ENCODE measurements around the gene AP5Z1.

AP5Z1 gene

DNA sequence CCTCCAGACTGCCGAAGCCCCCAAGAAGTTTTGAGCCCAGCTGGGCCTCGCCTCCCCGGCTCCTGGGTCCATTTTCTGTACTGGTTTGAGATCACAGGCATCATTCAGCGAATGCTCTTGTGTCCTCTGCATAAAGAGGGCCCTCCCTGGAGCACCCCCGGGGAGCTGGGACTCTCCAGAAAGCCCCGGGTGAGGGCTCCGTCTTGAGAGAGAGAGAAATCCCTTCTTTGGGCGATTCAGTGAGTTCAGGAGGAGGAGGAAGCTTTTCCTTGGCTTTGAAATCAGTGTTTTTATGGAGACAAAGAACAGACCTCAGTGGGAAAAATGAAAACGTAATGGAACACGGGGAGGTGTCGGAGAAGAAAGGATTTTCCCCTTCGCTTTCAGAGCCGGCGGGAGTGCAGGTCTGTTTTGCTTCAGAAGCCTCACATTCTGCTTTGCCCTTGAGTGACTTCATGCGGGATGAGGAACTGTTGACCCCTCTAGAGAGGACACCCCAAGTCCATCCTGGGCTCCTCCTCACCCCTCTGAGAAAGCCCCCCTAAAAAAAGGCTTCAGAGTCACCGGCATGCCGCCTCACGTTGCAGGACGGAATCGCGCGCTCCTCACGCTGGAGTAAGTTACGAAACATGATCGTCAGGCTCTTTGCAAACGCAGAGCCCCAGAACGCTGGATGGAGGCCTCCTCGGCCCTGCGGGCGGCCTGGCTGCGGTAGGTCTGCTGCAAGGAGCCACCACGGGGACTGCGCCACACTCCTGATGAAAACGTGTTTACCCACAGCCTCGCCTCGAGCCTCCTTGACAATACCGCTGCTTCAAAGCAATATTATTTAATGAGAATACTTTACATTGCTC, 8.5 kb upstream of the AP5Z1 start:
- no peak for DNase-seq

DNA sequence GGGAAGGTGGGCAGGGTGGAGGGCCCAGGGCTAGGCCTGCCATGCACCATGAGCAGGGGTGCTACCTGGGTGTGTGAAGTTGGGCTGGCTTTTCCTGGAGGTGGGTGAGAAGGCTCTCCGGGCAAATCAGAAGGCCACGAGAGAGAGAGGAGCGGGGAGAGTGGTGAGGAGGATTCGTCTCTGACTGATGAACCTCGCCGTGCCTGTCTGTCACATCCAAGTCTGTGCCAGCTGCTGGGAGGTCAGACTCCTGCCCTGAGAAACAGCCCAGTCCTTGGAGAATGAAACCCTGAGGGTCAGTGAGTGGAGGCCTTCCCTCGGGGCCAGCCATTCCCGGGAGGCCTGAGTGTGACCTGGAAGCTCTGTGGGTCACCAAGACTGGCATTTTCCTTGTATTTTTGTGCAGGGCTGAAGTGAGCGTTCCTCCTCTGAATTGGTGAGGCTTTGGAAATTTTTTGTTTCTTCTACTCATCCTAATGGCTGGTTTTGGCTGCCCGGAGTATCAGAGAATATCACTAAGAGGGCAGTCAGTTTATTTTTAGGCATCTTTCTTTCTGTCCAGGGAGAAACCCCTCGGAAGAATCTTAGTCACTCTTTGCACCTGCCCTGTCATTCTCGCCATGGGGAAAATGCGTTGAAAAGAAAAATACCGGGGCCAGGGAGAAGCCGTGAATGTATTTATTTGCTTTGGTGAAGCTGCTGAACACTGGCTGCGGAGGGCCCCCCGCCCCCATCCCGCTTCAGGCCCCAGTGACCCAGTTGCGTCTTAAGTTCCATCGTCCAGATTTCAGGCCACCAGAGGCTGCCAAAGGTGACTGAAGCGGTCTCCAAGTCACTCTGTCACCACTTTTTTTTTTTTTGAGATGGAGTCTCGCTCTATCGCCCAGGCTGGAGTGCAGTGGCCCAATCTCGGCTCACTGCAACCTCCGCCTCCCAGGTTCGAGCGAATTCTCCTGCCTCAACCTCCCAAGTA, 6.5 kb upstream of the AP5Z1 start:
- no peak for DNase-seq

DNA sequence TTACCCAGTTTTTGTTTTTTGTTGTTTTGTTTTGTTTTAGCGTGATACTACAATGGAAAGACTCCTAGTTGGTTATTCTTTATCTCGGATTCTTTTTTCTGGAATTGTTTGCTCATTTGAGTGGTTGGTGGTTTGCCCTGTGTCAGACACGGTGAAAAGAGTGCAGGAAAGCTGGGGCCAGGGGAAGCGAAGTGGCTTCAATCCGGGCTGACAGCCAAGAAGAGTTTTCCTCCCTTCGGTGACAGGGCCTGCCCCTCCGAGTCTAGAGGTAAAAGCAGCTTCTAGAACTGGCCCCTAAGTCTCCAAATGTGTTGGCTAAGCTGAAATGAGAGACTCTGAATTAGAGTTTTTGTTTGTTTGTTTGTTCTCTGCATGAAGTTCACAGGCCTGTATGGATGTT, 5.7 kb upstream of the AP5Z1 start:
- DNase-seq = no peak

DNA sequence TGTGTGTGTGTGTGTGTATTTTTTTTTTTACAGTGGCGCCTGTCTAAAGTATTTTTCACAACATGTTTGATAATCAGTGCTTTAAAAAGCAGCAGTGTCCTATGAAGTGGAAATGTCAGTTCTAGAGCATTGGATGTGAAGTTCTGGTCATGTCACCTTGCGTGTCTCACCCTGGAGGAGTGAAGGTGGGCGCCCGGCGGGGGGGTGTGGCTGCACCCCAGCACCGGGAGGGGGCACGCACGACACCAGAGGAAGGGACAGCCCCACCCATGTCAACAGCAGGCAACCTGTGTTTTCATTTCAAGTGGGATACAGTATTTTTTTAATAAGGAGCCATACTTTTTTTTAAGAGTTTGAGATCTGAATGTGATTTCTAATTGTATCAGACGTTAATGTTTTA, 4.5 kb upstream of the AP5Z1 start:
- no peak for DNase-seq

DNA sequence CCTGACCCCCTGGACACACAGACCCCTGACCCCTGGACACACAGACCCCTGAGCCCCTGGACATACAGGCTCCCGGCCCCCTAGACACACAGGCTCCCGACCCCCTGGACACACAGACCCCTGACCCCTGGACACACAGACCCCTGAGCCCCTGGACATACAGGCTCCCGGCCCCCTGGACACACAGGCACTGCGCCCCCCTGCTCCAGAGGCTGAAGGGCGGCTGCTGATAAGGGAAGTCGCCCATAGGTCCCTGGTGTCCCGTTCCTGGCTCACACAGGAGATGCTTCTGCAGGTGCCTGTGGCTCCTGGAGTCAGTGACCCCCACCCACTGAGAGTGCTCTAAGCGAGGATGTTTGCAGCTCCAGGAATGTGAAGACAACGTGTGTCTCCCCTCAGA, 3.7 kb upstream of the AP5Z1 start:
- no peak for DNase-seq

DNA sequence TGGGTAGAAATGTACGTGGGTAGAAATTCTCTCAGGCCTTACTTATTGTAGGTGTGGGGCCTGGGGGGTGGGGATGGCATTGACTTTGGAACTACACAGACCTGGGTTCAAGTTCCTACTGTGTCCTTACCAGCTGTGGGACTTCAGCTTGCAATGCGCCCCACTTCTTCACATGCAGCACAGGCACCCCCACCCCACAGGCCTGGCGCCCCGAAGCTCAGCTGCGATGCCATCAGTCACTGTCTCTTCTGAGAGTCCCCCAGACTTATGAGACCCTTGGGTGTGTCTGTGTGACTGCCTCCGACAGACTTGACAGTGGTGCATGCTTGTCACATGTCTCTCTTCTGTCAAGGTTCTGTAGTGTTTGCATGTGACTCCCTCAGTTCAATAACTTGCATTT, 3.1 kb upstream of the AP5Z1 start:
- DNase-seq = no peak

DNA sequence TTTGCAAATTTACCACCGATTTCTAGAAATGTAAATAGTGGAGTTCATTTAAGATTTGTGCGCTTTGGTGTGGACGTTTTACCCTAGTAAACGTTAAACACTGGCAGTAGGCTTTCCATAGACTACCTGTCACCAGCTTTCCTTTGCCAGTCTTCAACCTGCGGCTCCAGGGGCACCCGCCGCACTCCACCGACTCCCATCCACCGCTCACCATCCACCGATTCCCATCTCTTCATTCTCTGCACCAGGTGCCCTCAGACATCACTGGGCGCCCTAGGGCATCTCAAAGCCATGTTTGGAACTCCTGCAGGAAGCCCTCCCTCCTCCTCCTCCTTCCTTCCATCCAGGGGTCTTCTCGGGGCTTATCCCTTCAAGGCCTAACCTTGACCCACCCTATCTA, 1.4 kb upstream of the AP5Z1 start:
- DNase-seq = no peak

DNA sequence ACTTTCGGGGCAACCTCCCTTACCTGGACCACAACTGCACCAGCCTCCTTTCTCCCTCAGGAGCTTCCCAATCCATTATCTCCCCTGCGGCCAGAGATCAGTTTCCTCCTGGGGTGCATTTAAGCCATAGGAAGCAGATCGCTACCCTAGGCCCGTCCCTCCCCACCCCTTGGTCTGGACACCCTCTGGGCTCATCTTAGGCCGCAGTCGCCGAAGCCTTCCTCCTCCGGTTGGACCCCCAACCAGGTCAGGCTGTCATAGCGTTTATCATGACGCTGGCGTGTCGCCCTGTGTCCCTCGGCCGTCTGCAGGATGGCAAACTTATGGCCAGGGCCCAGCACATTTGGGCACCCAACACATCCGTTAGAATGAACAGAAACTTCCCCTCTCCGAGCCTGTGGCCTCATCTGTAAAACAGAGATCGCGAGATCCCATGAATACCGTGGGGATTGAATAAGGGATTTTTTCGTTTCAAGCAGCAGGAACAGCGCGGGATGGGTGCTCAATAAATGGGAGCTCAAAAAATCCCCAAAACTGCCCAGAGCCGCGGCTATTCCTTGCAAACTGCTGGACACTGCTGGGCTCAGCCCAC, 669 bp upstream of the AP5Z1 start:
- DNase-seq = peak; percentile 63

DNA sequence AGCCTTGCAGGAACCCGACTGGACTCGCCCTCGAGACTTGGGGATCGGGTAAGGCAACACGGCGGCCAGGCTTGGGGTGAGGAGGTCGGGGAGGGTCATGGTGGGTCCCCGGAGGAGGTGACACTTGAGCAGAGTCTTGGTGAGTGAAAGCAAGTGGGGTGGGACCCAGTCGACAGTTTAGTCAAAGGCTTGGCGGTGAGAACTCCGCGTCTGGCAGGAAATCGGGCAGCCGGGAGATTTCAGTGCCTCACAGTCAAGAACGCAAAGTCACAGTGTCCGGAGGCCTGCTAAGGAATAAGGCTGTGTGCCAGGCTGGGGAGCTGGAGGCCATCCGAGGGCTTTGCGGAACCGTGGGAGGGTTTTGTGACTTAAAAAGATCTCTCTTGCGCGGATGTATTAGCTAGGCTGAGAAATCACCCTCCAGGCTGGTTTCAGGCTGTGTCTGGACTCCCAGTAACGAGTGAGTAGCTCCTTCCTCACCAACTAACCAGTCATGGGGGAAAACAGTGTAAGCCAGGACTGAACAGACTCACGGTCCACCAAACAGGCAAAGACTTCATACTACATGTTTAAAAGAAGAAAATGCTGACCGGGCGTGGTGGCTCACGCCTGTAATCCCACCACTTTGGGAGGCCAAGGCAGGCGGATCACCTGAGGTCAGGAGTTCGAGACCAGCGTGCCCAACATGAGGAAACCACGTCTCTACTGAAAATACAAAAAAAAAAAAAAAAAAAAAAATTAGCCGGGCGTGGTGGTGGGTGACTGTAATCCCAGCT, 613 bp downstream of the AP5Z1 start:
- peak; percentile 14 for DNase-seq

DNA sequence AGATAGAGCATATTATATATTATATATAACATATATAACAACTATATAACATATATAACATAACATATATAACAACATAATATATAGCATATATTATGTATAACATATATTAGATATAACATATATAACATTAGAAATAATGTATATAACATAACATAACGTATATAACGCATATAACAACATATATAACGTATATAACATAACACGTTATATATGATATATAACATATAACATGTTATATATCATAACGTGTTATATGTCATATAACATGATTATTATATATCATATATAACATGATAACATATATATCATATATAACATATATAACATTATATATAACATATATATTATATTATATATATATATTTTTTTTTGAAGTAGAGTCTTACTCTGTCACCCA, 3.7 kb downstream of the AP5Z1 start:
- no peak for DNase-seq

DNA sequence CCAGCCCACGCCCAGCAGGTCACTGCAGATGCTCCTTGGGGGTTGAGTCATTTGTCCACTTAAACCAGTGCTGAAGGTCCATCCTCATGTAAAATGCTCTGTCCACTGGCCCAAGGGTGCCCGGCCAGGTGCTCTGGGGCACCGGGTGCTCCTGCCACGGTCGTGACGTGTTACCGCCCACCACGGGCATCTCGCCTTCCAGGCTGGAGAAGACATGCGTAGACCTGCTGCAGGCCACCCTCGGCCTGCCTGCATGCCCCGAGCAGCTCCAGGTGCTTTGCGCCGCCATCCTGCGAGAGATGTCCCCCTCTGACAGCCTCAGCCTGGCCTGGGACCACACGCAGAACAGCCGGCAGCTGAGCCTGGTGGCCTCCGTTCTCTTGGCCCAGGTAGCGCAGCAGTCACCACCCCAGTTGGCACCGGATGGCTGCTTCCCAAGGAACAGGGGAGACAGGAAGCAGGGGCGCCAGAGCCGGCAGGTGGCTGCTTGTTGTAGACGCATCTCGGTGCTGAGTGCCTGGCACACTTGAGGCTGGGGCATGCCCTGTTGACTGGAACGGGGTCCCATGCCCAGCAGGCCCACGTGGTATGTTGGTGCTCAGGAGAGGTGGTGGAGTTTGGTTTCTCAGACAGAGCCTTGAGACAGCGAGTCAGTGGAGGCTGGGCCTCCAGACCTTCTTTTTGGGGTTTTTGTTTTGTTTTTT, 6.1 kb downstream of the AP5Z1 start:
- no peak for DNase-seq

DNA sequence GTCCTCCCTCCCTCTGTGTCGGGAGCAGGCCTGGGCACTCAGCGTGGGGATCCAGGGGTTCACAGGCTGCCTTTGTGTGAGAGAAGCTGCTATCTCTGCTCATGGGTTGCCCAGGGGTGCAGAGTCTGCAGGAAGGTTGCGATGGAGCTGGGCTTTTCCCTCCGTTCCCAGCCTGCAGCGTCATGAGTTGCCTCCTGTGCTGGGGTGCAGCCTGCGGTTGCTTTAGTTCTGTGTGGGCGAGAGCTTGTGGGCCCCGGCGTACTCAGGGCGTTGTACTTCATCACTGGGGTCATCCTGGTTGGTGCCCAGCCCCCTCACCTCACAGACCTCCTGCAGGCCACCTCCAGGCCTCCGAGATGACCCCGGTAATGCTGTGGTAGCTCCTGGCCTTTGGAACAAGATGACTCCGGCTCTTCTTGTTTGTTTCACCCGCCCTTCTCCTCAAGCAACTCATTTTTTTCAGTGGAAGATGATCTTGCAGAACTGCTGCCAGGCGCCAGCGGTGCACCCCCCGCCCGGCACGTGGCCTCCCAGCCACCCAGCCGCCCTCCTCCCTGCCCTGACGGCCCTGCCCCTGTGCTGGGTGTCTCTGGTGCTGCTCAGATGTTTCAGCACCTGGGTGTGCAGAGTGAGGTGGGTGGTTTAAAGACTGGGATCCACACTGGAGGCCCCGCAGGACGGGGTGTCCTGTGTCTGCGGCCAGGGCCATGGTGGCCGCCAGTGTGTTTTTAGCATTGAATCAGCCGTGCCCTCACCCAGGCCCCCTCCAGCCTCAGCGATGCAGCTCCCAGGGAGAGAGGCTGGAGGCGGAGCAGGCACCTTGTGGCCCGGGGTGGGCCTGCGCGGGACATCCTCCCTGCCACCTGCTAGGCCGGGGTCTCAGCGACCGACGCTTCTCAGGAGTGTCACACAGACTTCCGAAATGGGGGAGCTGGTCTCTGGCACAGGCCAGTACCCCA, 7.2 kb downstream of the AP5Z1 start:
- no peak for DNase-seq

DNA sequence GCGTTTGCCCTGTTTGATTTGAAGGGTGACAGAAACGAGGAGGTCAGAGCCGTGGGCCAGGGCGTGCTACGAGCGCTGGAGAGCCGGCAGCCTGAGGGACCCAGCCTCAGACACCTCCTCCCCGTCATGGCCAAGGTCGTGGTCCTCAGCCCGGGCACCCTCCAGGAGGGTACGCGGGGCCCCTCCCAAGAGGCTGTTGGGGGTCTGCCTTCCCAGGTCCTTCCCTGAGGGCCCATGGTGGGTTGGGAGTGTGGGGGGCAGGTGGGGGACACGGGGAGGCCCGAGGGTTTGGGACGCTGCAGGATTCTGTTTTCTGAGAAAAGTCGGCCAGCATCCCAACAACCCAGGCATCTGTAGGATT, 7.8 kb downstream of the AP5Z1 start:
- no peak for DNase-seq

DNA sequence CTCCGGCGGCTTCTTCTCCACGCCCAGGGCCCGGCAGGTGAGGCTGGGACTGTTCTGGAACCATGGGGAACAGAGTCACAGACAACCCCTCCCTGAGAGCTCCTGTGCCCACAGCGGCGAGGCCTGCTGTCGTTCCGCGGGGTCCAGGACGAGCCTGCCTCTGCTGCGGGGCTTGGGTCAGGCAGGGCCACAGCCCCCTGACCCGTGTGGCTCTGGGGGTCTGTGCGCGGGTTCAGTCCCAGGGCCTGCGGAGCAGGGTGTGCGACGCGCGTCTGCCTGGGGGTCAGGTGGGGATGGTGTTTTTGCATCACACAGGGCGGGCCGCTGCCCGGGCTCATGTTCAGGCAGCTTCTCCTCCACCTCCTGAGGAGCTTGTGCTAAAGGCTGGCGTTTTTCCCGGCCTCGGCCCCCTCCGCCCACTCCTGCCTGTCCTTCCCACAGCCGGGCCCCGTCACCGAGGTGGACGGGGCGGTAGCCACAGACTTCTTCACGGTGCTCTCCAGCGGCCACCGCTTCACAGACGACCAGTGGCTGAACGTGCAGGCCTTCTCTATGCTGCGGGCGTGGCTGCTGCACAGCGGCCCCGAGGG, 8.4 kb downstream of the AP5Z1 start:
- no peak for DNase-seq

DNA sequence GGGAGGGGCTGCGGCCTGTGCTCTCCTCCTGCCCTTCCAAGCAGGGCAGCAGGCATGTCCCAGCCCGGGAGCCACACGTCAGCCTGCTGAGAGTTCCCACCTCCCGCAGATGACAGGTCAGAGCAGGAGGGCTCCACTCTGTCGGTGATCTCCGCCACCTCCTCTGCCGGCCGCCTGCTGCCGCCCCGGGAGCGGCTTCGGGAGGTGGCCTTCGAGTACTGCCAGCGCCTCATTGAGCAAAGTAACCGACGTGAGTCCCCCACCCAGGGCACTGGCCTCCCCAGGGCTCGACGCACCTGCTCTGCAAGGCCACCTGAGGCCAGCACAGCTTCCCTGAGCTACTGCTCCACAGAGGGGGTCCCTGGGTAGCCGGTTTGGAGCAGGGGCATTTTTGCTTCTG, 9.4 kb downstream of the AP5Z1 start:
- no peak for DNase-seq

DNA sequence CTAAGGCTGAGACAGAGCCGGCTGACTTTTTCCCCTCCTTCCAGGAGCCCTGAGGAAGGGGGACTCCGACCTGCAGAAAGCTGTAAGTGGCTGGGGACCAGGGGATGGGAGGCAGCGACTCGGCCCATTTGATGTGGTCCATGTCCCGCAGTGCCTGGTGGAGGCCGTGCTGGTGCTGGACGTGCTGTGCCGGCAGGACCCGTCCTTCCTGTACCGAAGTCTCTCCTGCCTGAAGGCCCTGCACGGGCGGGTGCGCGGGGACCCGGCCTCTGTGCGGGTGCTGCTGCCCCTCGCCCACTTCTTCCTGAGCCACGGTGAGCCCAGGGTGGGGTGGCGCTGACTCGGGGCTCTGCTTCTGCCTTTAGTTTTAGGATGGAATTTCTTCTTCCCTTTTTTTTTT, 9.9 kb downstream of the AP5Z1 start:
- no peak for DNase-seq

DNA sequence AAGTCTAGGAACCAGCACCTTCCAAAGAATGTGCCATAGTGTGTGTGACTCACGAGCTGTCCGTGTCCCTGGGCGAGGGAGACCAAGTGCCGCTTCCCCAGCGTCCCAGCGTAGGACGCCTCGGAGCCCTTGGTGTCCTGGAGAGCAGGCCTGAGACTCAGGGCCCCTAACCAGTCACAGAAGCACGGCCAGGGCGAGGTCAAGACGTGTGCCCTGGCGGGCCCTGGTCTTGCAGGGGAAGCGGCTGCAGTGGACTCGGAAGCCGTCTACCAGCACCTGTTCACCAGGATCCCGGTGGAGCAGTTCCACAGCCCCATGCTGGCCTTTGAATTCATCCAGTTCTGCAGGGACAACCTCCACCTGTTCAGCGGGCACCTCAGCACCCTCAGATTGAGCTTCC, 10.6 kb downstream of the AP5Z1 start:
- no peak for DNase-seq

DNA sequence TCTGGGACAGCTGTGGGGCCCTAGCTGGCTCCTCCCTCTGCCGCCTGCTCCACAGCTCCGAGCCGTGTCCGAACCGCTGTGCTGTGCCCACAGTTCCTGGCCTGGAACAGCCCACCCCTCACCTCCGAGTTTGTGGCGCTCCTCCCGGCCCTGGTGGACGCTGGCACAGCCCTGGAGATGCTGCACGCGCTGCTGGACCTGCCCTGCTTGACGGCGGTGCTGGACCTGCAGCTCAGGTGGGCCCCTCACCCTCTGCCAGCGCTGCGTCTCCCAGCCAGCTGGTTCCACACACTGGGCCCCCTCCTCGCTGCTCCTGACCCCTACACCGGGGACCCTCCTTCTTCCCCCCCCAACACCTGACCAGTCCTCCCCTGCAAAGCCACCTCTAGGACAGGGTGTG, 12.1 kb downstream of the AP5Z1 start:
- DNase-seq = no peak

DNA sequence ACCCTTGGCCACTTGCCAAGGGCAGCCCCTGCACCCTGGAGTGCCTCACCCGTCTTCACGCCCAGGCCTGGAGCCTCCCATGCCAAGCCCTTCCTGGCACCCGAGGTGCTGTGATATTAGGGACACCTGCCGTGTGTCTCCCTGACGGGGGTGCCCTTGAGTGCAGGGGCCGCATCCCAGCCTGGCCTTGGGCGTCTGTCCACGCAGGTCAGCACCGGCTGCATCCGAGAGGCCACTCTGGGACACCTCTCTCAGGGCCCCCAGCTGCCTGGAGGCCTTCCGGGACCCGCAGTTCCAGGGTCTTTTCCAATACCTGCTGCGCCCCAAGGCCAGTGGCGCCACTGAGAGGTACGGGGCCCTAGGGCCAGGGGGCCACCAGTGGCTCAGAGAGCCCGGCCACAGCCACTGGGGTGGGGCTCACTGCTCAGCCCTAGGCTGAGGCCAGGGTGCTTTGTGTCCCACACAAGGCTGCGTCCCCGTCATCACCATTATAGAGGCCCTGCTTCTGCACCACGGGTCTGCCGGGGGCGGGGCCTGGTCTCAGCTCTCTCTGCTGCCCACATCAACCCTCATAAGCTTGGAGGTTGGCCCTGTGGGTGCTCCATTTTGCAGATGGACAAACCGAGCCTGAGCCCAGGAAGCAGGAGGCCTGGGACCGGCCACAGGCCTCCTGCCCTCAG, 12.7 kb downstream of the AP5Z1 start:
- DNase-seq = no peak

All from fibroblast of skin of scalp (primary cell).